SK-N-SH treated with all-trans-retinoic acid at 6 μM for 48 hours (cell line): Measurements from ENCODE around the gene TECRL.

Experiments
- ATAC-seq: fragments of 200-7000 bp; cut with Tn5 transposase; 3 replicates; pipeline ENCODE4 v1.9.1; 2020; ENCODE audit warnings: mild to moderate bottlenecking, moderate library complexity
- ARNTL ChIP-seq: fragments of 450-650 bp; formaldehyde crosslinking; IDR thresholded peaks from 2 replicates; pipeline ENCODE4 v1.5.0; 2020; ENCODE audit warnings: low read depth, mild to moderate bottlenecking, moderate library complexity, borderline replicate concordance
- BACH2 ChIP-seq: fragments of 250-450 bp; sonication (Bioruptor Pico); IDR thresholded peaks from 2 replicates; pipeline ENCODE4 v1.9.0; 2021; ENCODE audit warnings: mild to moderate bottlenecking, borderline replicate concordance
- CSDC2 ChIP-seq: fragments of 250-450 bp; sonication (Bioruptor Pico); IDR thresholded peaks from 2 replicates; pipeline ENCODE4 v1.5.0; 2020; ENCODE audit warnings: mild to moderate bottlenecking, moderate library complexity
- ESRRG ChIP-seq: fragments of 250-450 bp; sonication (Bioruptor Pico); IDR thresholded peaks from 2 replicates; pipeline ENCODE4 v1.6.1; 2021; ENCODE audit warnings: mild to moderate bottlenecking
- GLIS3 ChIP-seq: fragments of 250-450 bp; sonication (Bioruptor Pico); IDR thresholded peaks from 2 replicates; pipeline ENCODE4 v1.5.0; 2020; ENCODE audit warnings: mild to moderate bottlenecking, moderate library complexity
- ISL1 ChIP-seq: fragments of 250-450 bp; sonication (Bioruptor Pico); IDR thresholded peaks from 2 replicates; pipeline ENCODE4 v2.1.2; 2022; ENCODE audit warnings: mild to moderate bottlenecking, moderate library complexity
- OSR1 ChIP-seq: fragments of 250-450 bp; sonication (Bioruptor Pico); IDR thresholded peaks from 2 replicates; pipeline ENCODE4 v1.8.0; 2022; ENCODE audit warnings: moderate library complexity, mild to moderate bottlenecking, inconsistent platforms
- PPARA ChIP-seq: fragments of 250-450 bp; sonication (Bioruptor Pico); IDR thresholded peaks from 2 replicates; pipeline ENCODE4 v1.5.0; 2020; ENCODE audit warnings: mild to moderate bottlenecking, borderline replicate concordance
- RARB ChIP-seq: fragments of 250-450 bp; sonication (Bioruptor Pico); IDR thresholded peaks from 2 replicates; pipeline ENCODE4 v1.8.0; 2021; ENCODE audit warnings: mild to moderate bottlenecking, moderate library complexity
- SNAI2 ChIP-seq: fragments of 250-450 bp; sonication (Bioruptor Pico); IDR thresholded peaks from 2 replicates; pipeline ENCODE4 v1.5.0; 2020; ENCODE audit warnings: mild to moderate bottlenecking, moderate library complexity
- TCF4 ChIP-seq: fragments of 250-450 bp; sonication (Bioruptor Pico); IDR thresholded peaks from 2 replicates; pipeline ENCODE4 v1.8.0; 2021; ENCODE audit warnings: mild to moderate bottlenecking, moderate library complexity, borderline replicate concordance
- TOX ChIP-seq: fragments of 250-450 bp; sonication (Bioruptor Pico); IDR thresholded peaks from 2 replicates; pipeline ENCODE4 v1.8.0; 2021; ENCODE audit warnings: mild to moderate bottlenecking, moderate library complexity, borderline replicate concordance
- ZC3H10 ChIP-seq: fragments of 250-450 bp; sonication (Bioruptor Pico); IDR thresholded peaks from 2 replicates; pipeline ENCODE4 v1.5.1; 2021; ENCODE audit warnings: mild to moderate bottlenecking, moderate library complexity
- ZFP3 ChIP-seq: fragments of 250-450 bp; sonication (Bioruptor Pico); IDR thresholded peaks from 2 replicates; pipeline ENCODE4 v1.5.0; 2020; ENCODE audit warnings: mild to moderate bottlenecking, moderate library complexity
- ZFP30 ChIP-seq: fragments of 450-650 bp; formaldehyde crosslinking; IDR thresholded peaks from 2 replicates; pipeline ENCODE4 v1.5.0; 2022; ENCODE audit warnings: mild to moderate bottlenecking, moderate library complexity
- ZNF565 ChIP-seq: fragments of 450-650 bp; formaldehyde crosslinking; conservative IDR thresholded peaks from 2 replicates; pipeline ENCODE4 v1.5.0; 2020; ENCODE audit warnings: low read depth, mild to moderate bottlenecking, moderate library complexity
- ZNF8 ChIP-seq: fragments of 450-650 bp; formaldehyde crosslinking; IDR thresholded peaks from 2 replicates; pipeline ENCODE4 v1.5.0; 2020; ENCODE audit warnings: mild to moderate bottlenecking, moderate library complexity
- TF ChIP-seq, protein P1 (sequence below): fragments of 250-450 bp; sonication (Bioruptor Pico); IDR thresholded peaks from 2 replicates; pipeline ENCODE4 v1.5.1; 2021; ENCODE audit warnings: mild to moderate bottlenecking, moderate library complexity
- TF ChIP-seq, protein P2 (sequence below): fragments of 250-450 bp; sonication (Bioruptor Pico); IDR thresholded peaks from 2 replicates; pipeline ENCODE4 v1.5.1; 2020; ENCODE audit warnings: low read depth, mild to moderate bottlenecking, moderate library complexity
- TF ChIP-seq, protein P3 (sequence below): fragments of 250-450 bp; sonication (Bioruptor Pico); IDR thresholded peaks from 2 replicates; pipeline ENCODE4 v1.8.0; 2021; ENCODE audit warnings: low read depth, mild to moderate bottlenecking, moderate library complexity, borderline replicate concordance
- TF ChIP-seq, protein P4 (sequence below): fragments of 250-450 bp; sonication (Bioruptor Pico); IDR thresholded peaks from 2 replicates; pipeline ENCODE4 v1.8.0; 2020; ENCODE audit warnings: mild to moderate bottlenecking, moderate library complexity, borderline replicate concordance
- TF ChIP-seq, protein P5 (sequence below): fragments of 250-450 bp; sonication (Bioruptor Pico); IDR thresholded peaks from 2 replicates; pipeline ENCODE4 v1.5.0; 2020; ENCODE audit warnings: mild to moderate bottlenecking, moderate library complexity

The TECRL gene

DNA sequence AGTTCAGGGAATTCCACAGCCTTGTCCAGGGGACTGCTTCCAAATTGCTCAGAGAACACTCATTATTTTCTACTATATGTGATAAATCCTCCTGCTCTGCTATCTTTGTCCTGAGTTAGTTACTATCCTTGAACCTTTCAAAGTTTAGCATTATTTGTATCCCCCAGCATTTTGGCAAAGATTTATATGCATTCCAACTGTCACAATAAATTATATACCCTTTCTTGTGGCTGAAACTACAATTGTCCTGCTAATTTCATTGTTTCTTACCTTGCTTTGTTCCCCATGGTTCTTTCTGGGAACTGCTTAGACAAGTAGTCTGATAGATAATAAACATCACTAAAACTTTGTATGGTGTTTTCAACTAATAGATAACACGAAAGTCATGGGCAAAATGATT, 40.5 kb downstream of the TECRL start:
- no peak for ATAC-seq
- TF ChIP-seq, protein P1, sequence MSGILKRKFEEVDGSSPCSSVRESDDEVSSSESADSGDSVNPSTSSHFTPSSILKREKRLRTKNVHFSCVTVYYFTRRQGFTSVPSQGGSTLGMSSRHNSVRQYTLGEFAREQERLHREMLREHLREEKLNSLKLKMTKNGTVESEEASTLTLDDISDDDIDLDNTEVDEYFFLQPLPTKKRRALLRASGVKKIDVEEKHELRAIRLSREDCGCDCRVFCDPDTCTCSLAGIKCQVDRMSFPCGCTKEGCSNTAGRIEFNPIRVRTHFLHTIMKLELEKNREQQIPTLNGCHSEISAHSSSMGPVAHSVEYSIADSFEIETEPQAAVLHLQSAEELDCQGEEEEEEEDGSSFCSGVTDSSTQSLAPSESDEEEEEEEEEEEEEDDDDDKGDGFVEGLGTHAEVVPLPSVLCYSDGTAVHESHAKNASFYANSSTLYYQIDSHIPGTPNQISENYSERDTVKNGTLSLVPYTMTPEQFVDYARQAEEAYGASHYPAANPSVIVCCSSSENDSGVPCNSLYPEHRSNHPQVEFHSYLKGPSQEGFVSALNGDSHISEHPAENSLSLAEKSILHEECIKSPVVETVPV = no peak
- TF ChIP-seq, protein P2, sequence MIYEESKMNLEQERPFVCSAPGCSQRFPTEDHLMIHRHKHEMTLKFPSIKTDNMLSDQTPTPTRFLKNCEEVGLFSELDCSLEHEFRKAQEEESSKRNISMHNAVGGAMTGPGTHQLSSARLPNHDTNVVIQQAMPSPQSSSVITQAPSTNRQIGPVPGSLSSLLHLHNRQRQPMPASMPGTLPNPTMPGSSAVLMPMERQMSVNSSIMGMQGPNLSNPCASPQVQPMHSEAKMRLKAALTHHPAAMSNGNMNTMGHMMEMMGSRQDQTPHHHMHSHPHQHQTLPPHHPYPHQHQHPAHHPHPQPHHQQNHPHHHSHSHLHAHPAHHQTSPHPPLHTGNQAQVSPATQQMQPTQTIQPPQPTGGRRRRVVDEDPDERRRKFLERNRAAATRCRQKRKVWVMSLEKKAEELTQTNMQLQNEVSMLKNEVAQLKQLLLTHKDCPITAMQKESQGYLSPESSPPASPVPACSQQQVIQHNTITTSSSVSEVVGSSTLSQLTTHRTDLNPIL (CRISPR knock-in tag) = no peak
- no peak for TF ChIP-seq TCF4
- TF ChIP-seq ARNTL (CRISPR knock-in tag) = no peak
- TF ChIP-seq, protein P3, sequence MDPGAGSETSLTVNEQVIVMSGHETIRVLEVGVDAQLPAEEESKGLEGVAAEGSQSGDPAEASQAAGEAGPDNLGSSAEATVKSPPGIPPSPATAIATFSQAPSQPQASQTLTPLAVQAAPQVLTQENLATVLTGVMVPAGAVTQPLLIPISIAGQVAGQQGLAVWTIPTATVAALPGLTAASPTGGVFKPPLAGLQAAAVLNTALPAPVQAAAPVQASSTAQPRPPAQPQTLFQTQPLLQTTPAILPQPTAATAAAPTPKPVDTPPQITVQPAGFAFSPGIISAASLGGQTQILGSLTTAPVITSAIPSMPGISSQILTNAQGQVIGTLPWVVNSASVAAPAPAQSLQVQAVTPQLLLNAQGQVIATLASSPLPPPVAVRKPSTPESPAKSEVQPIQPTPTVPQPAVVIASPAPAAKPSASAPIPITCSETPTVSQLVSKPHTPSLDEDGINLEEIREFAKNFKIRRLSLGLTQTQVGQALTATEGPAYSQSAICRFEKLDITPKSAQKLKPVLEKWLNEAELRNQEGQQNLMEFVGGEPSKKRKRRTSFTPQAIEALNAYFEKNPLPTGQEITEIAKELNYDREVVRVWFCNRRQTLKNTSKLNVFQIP (CRISPR knock-in tag) = no peak
- TF ChIP-seq TOX (CRISPR knock-in tag) = no peak
- TF ChIP-seq ESRRG (CRISPR knock-in tag) = no peak
- TF ChIP-seq ZFP30 (CRISPR knock-in tag) = no peak
- TF ChIP-seq ZC3H10 = no peak
- TF ChIP-seq BACH2 (CRISPR knock-in tag) = no peak
- TF ChIP-seq GLIS3 = no peak
- no peak for TF ChIP-seq RARB (CRISPR knock-in tag)
- TF ChIP-seq ZNF565 = no peak
- no peak for TF ChIP-seq ZNF8 (CRISPR knock-in tag)

DNA sequence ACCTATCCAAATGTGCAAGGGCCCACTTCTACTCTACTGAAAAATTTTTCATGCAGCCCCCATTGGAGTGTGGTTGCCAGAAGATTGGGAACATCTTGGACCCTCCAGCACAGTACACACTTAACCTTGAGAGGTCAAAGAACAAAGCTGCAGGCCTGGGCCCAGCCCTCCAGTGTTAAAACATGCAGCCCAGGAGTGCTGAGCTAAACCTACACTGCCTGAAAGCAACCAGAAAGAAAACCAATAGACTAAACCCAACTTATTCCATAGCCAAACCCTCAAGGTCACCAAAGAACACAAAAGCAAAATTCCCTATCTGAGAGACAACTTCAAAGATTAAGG, 47.9 kb downstream of the TECRL start:
- TF ChIP-seq, protein P4, sequence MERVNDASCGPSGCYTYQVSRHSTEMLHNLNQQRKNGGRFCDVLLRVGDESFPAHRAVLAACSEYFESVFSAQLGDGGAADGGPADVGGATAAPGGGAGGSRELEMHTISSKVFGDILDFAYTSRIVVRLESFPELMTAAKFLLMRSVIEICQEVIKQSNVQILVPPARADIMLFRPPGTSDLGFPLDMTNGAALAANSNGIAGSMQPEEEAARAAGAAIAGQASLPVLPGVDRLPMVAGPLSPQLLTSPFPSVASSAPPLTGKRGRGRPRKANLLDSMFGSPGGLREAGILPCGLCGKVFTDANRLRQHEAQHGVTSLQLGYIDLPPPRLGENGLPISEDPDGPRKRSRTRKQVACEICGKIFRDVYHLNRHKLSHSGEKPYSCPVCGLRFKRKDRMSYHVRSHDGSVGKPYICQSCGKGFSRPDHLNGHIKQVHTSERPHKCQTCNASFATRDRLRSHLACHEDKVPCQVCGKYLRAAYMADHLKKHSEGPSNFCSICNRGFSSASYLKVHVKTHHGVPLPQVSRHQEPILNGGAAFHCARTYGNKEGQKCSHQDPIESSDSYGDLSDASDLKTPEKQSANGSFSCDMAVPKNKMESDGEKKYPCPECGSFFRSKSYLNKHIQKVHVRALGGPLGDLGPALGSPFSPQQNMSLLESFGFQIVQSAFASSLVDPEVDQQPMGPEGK (CRISPR knock-in tag) = no peak
- no peak for TF ChIP-seq CSDC2 (CRISPR knock-in tag)
- TF ChIP-seq BACH2 (CRISPR knock-in tag) = no peak
- TF ChIP-seq RARB (CRISPR knock-in tag) = no peak
- TF ChIP-seq ZNF8 (CRISPR knock-in tag) = no peak
- no peak for TF ChIP-seq ZFP3 (CRISPR knock-in tag)
- TF ChIP-seq, protein P3 (CRISPR knock-in tag) = no peak
- no peak for TF ChIP-seq OSR1
- TF ChIP-seq ESRRG (CRISPR knock-in tag) = no peak
- no peak for TF ChIP-seq ZC3H10
- no peak for TF ChIP-seq PPARA
- TF ChIP-seq, protein P1 = no peak
- TF ChIP-seq, protein P5, sequence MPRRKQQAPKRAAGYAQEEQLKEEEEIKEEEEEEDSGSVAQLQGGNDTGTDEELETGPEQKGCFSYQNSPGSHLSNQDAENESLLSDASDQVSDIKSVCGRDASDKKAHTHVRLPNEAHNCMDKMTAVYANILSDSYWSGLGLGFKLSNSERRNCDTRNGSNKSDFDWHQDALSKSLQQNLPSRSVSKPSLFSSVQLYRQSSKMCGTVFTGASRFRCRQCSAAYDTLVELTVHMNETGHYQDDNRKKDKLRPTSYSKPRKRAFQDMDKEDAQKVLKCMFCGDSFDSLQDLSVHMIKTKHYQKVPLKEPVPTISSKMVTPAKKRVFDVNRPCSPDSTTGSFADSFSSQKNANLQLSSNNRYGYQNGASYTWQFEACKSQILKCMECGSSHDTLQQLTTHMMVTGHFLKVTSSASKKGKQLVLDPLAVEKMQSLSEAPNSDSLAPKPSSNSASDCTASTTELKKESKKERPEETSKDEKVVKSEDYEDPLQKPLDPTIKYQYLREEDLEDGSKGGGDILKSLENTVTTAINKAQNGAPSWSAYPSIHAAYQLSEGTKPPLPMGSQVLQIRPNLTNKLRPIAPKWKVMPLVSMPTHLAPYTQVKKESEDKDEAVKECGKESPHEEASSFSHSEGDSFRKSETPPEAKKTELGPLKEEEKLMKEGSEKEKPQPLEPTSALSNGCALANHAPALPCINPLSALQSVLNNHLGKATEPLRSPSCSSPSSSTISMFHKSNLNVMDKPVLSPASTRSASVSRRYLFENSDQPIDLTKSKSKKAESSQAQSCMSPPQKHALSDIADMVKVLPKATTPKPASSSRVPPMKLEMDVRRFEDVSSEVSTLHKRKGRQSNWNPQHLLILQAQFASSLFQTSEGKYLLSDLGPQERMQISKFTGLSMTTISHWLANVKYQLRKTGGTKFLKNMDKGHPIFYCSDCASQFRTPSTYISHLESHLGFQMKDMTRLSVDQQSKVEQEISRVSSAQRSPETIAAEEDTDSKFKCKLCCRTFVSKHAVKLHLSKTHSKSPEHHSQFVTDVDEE (CRISPR knock-in tag) = no peak
- TF ChIP-seq ARNTL (CRISPR knock-in tag) = no peak
- TF ChIP-seq ISL1 (CRISPR knock-in tag) = no peak
- TF ChIP-seq, protein P2 (CRISPR knock-in tag) = no peak
- TF ChIP-seq TOX (CRISPR knock-in tag) = no peak
- TF ChIP-seq SNAI2 (CRISPR knock-in tag) = no peak

More for the DNA sequence above, 47.9 kb downstream of the TECRL start:
- no peak for ATAC-seq
